ENCODE results near the gene BMP7.
"Not testable (repeated sequence)": the region's sequence is repeated elsewhere in the genome, so short reads cannot be mapped to it uniquely, and the experiment has no call there.

The BMP7 gene

DNA sequence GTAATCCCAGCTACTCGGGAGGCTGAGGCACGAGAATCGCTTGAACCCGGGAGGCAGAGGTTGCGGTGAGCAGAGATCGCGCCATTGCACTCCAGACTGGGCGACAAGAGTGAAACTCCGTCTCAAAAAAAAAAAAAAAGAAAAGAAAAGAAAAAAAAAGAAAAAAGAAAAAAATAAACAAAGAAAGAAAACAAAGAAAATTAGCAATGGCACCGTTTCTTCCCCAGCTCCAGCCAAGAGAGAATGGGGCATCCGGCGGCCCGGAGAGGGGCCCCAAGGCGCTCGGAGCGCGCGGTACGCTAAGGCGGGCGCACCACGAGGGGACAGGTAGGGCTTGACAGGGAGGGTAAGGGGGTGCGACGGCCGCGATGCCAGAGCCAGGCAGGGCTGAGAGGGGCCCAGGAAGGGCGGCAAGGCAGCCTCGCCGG is 1.5 kb downstream of the BMP7 start:
- DNase-seq = not testable (repeated sequence)

DNA sequence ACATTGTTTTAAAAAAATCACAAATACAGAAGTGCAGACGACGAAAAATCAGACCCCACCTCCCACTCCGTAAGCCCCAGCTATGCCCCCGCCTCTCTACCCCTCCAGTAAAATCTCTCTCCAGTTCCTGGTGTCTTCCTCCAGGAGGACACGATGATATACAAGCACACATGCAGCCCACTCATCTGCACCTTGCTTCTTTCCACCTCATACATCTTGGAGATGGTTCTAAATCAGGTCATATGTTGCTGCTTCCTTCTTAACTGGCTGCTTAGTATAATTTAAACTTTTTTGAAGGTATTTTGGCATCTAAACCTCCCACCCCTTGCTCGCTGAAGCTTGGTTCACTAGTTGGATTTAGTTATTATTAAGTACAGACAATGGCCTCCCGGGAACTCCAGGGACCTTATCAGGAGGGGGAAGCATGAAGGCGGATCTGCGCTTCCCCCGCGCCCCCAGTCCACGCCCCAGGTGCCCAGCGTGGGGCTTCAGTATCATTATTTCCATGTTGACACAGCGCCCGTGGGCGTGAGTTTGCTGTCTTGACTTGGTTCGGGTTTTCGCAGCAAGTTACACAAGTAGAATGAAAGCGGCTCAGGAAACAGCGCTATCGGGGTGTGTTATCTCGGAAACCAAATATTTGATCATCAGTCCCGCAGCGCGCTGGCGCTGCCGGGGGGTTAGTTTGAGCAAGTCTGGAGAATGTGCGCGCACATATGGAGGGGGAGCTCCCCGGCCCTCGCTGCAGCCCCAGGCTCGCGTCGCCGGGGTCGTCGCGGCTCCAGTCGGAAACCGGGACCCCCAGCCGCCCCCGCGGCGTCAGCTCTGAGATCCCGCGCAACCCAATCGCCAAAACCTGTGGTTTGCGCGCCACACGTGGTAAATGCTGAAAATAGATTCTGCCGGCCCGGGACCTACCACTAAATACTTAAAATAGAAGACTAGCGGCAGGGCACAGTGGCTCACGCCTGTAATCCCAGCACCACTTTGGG is 2.3 kb downstream of the BMP7 start:
- DNase-seq = peak; percentile 4

DNA sequence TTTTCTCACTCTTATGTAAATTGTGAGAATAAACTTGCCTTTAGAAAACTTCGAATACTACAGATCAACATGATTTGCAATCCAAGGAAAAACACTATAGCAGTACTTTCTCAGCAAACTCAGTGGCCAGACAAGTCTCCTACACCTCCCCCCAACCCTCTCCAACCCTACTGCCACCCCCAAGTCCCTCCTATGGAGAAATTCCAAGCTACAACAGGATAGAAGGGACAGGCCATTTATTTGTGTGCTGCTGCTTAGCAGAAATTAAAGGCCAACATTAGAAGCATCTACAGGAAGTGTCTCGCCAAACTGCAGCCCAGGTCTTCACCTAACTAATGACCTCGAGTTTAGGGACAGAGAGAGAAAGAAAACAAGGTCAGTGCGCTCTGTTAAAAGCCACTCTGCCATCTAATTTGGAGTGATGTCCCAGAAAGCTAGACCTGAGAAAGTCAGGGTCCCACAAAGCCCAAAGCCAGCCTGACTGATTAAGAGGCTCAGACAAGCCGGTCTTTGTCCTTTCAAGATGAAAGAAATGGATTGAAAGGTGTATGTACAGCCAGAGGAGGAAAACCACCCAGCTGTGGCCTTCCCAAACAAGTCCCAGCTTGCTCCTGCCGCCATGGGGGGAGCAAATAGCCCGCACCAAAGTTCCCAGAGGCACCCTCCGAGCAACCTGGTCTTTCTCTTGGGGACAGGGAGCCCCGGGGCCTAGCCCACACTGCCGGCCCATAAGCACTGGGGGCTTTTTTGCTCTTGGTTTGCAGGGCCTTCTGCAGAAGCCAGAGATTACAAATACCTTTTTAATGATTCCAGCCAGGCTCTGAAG is 3.4 kb downstream of the BMP7 start:
- no peak for DNase-seq

DNA sequence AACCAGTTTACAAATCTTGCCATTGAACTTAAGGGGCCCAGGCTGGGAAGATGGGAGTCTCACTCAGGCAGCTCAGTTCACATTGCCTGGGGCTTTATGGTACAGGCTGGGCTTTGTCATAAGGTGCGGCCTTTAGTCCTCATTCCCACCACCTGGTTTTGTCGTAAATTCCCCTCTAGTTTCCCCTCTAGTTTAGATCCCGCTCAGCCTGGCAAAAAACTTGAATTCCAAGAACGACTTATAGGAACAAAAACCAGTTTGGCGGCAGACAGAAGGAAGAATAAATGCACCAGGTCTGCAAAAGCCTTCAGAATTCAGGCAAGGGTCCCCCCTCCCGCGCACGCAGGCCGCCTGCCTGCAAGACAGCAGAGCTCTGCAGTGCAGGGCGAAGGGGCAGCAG is 4.1 kb downstream of the BMP7 start:
- no peak for DNase-seq

DNA sequence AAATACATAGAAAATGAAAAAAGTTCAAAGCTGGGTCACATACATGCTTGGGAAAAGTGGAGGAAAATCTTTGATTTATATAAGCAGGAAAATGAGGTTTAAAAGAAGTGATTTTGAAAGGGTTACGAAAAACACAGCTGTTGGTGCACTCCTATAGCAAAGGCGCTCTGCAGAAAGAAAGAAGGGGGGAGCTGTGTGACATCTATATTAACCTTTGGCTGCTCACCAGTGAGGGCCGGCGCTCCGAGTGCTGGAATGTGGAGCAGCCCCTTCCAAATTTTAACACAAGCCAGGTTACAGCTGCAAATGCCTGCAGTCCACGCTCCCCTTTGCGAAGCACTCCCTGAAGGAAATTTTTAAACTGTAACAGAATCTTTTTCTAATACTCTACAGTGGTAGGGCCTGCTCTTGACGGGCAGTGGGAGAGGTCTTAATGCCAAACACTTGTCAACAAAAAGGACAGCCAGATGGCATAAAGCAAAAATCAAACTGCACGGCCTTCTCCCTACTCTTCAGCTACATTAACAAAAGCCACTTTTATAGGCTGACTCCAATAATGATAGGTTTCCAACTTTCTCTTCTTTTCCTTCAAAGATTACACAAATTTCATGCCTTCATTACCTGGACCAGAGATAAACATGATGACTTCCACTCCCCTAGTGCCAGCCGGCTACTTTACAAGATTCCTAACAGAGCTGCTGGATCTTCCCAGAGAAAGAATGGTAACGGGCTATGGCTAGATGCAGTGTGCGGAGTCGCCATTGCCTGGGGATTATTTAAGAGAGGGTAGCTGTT is 4.8 kb downstream of the BMP7 start:
- no peak for DNase-seq

DNA sequence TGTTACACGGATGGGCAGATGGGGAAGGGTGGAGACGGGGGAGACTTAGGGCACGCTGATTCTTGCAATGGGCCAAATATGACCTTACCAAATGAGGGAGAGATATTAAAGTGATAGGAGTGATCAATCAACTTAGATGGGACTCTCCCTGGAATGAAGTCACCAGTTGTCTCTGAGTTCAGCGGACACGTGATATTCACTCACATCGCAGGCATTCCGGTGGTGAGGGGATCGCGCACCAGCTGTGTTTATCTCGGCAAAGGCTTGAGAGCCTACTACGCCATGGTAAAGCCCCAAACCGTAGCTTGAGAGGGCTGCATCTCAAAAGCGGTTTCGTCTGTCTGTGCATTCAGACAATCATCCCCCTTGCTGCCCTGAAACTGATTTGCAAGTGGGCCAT is 5.5 kb downstream of the BMP7 start:
- no peak for DNase-seq

DNA sequence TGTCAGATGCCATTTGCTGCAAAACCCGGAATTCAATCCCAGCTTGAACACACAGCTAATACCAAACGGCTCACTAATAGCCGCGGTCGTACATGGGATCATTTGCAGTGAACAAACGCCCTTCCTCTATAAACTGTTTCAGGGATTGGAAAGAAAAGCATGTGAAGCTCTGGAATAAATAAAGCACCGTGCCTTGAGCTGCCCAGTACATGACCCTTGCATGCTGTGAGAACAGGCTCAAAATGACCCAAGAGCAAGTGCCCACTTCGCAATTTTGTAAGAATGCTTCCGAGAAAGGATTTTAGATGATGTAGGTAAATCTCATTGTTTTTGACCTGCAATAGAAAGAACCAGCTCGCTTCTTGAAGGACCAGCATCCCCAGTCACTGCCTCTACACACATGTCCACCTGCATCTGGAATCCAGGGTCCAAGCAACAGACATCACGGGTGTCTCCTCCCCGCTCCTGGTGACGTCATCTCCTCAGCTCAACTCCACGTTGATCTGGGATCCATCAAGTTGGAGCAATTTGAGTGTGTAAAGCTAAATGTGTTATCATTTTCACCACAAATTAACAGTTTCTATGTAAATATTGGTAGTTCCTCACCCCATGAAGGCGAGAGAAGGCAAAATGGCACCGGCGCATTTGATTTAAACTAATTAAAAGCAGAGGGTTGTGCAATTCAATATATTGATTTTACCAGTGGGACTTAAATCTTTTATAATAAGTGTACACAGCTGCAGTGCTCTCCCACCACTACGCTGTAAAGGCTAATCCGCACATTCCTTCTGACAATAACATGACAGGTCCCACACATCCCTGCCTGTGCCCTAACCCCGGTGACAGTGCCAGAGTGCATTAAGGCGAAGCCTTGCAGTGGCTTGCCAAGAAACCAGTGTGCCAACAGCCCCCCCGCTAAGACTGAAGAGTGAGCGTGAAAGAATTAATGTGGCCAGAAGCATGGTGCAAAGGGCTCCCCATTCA is 6.2 kb downstream of the BMP7 start:
- no peak for DNase-seq

DNA sequence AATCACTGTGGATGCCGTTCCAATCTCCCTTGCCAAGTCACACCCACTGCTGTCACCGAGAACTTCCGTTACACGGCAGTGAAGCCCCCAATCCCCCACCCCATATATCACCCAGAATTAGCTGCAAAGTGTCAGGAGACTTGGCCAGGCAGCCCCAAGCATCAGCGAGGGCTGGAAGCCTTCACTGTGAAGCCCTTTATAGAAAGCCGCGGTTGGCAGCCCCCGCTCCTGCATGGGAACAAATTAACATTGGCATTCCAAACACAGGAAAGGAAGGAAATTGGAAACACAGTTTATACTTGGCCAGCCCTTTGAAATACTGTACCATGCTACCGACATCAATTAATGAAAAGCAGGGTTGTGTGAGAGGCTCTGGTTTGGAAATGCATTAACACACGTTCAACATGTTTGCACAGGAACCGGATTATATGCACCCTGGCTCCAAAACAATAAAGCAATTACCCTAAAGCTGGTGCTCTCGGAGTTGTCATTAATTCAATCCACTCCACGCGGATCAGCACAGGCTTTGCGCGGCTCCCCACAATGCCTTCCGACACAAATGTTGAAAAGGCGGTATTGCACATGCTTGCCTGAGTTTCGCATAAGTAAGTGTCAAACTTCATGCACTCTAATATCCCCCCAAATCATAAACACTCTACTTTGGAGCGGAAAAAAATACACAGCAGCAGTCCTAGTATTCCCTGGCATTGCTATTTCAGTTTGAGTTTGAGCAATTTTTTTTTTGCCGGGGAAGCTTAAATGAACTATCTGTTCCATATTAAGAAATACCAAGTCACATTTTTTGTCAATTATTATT is 7.1 kb downstream of the BMP7 start:
- no peak for DNase-seq

GRCh38 chr20:57257701-57258453 is 8.6 kb downstream of the BMP7 start:
- DNase-seq = no peak

DNA sequence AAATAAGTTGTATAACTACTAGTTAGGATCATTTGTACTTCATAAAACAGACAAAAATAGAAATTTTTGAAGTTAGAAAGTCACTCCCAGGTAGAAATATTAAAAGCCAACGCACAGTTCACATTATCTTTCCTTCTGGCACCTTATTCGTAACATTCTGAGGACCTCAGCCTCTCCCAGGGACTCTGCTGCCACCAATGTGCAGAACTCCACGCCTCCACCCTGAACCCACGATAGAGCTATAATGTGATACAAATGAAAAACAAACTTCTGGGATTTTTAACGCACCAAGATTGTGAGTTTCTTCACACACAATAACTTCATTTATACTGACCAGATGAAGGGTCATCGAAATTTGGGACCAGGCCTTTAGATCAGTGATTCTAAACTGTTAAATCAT is 9.5 kb downstream of the BMP7 start:
- no peak for DNase-seq

DNA sequence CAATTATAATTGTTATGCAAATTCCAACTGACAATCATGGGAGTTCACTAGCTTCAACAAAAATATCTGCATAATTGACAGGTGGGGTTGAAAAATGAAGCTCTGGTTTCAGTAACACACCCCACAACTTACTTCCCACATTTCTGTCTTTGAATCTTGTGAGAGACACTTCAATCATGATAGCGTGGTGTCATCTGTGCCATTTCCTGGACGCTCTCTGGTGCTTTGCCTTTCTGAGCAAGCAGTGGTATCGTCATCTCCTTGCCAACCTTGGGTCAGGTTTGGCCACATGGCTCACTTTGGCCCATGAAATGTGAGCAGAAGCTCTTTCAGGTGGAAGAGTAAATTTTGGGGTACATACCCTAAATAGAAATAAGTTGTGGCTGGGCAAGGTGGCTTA is 10.2 kb downstream of the BMP7 start:
- DNase-seq = no peak

DNA sequence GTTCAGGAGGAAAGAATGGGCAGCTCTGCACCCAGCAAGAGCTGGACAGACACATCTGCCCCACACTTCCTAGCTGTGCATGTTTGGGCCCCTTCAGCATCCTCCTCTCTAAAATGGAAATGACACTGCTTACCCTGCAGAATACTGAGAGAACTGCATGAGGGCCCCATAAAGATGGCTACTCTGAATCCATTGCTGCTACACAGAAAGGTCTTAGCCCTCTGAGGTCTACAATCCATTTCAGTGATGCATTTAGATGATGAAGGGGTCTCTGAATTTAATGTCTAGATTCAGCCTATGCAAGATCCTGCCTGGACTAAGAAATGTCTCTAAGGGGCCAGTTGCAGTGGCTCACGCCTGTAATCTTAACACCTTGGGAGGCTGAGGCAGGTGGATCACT is 11.3 kb downstream of the BMP7 start:
- no peak for DNase-seq

DNA sequence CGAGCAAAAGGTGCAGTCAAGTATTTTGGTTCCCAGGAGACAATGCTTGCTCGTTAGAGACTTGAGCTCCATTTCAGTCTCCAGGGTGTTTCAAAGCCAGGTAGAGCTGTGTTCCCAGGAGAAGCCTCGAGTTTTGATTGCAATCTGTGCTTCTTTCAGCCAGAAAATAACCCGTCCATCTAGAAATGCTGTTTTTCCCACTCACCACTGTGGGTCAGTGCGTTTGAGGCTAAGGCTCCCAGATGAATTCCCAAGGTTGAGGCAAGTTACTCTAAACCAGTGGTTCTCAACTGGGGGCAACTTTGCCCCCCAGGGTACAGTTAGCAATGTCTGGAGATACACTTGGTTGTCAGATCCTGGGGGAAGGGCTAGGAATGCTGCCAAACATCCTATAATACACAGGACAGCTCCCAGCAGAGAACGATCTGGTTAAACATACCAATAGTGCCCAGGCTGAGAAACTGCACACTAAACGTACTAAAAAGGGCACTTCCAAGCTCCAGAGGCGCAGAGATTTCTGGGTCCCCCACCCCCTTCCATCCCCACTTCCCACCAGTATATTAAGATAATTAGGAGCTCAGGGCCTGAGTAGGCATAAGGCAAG is 13.8 kb downstream of the BMP7 start:
- no peak for DNase-seq

DNA sequence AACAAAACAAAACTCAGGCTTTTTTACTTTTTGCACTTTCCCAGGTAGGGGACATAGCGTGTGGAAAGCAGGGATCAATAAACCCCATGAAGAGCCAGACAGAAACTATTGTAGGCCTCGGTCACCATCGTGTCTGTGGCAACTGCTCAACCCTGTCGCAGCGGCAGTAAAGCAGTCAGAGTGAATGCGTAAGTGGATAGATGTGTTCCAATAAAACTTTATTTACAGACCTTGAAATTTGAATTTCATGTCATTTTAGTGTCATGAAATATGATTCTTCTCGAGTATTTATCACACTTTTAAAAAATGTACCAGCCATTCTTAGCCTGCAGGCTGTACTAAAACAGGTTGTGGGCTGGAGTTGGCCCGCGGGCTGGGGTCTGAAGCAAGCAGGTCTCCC is 14.5 kb downstream of the BMP7 start:
- DNase-seq = no peak

- DNase-seq = no peak
Observed at GRCh38 chr20:57251344-57251743, 15.1 kb downstream of the BMP7 start.

GRCh38 chr20:57250607-57251343 is 15.7 kb downstream of the BMP7 start:
- no peak for DNase-seq

- DNase-seq = no peak
Observed at GRCh38 chr20:57249772-57250171, 16.7 kb downstream of the BMP7 start.

DNA sequence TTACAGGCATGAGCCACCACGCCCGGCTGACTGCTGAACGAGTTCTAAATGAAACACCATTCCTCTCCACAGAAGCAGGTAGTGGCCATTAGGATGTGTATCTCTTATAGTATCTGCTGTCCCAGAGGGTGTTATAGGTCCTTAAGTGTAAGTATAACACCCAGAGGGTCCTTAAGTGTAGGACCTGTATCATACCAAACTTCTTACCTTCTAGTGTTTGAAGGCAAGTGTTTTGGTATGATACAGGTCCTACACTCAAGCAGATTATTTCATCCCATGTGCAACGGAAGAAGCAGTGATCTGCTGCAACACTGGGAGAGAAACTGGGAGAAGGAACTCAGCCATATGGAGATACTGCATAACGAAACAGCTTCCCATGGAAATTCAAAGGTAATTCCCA is 17.4 kb downstream of the BMP7 start:
- no peak for DNase-seq

Measured in stimulated activated CD4-positive, alpha-beta T cell treated with anti-CD3 and anti-CD28 coated beads, Interleukin-12 subunit alpha, Interleukin-12 subunit beta, amount 100 ng/mL, for 4 hours (primary cell).